NT2/D1 (cell line): Measurements from ENCODE around the gene KIF6.

Source experiments
- SUZ12 ChIP-seq: IDR thresholded peaks from 2 replicates; pipeline ENCODE4 v1.6.1; 2011; ENCODE audit not compliant: insufficient read length, insufficient read depth; ENCODE audit errors: extremely low read depth
- ZNF274 ChIP-seq: IDR thresholded peaks from 2 replicates; pipeline ENCODE4 v1.6.1; 2011; ENCODE audit warnings: mild to moderate bottlenecking, low read depth, low read length

DNA sequence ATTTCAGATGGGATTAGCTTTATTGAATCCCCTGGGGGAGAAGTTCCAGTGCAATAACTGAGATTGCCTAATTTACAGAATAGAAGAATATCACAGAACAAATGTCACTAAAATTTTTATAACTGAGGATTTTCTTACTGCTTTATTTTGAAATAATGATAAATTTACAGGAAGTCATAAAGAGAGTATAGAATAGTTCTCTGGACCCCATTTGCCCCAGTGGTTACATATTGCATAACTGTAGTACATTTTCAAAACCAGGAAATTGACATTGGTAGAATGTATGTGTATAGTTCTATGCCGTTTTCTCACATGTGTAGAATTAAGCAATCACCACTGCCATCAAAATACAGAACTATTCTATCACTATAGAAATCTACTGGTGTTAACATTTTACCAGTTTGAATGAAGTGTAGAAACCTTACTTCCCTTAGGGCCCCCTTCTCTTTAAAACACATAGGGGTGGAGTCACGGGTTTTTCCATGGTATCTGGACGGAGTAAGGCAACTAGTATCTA lies 18.3 kb downstream of the KIF6 start:
- TF ChIP-seq ZNF274 (no peak), SUZ12 (no peak)
